A549 (cell line): ENCODE data around the gene UBE2C. TPM values are rescaled to one million over a fixed set of nuclear protein-coding genes. Genes with fewer than 3 reads are reported as not detected.

ENCODE experiments used
- ATAC-seq, 2 experiments: fragments of 200-7000 bp in 1 of 2; fragments of >200 bp in 1 of 2; cut with Nextera tagmentation in 1 of 2; cut with Tn5 transposase in 1 of 2; 3 replicates each; pipeline versions ENCODE4 v1.8.0 to v1.9.1; 2018 to 2020; ENCODE audit warnings: mild to moderate bottlenecking in 1 of 2, moderate library complexity in 1 of 2
- CTCF ChIA-PET: fragments of 300-600 bp; sonication (Branson Sonifier 250); formaldehyde crosslinking; extraction: SDS; loops from one replicate; lab custom pipeline; 2021; ENCODE audit warnings: antibody characterized with exemption, inconsistent platforms; lab: Yijun Ruan, JAX
- POLR2A ChIA-PET: fragments of 350-600 bp; formaldehyde crosslinking; extraction: SDS; loops from one replicate; lab custom pipeline; 2021; ENCODE audit warnings: antibody characterized with exemption, inconsistent platforms; lab: Yijun Ruan, JAX
- DNase-seq, 2 experiments: peaks; one replicate each; pipeline versions ENCODE4 v3.0.0 to v3.0.0-alpha.2; 2011 to 2016; ENCODE audit warnings: low read depth in 1 of 2, low spot score in 1 of 2
- FAIRE-seq: peaks from 2 replicates; lab custom pipeline; 2011; peaks lifted over from hg19 to GRCh38; lab: Jason Lieb, UNC
- H3K27ac ChIP-seq, 2 experiments: fragments of >200 bp; sonication (Bioruptor Twin); formaldehyde crosslinking; 3 replicates each; pipeline ENCODE4 v1.5.1; 2016 to 2017
- H3K4me1 ChIP-seq: fragments of >200 bp; sonication (Bioruptor Twin); formaldehyde crosslinking; 3 replicates; pipeline ENCODE4 v1.6.1; 2016
- H3K4me2 ChIP-seq: fragments of >200 bp; sonication (Bioruptor Twin); formaldehyde crosslinking; 3 replicates; pipeline ENCODE4 v1.6.1; 2016
- H3K4me3 ChIP-seq: fragments of >200 bp; sonication (Bioruptor Twin); formaldehyde crosslinking; 3 replicates; pipeline ENCODE4 v1.5.1; 2016
- H3K9me3 ChIP-seq: fragments of >200 bp; sonication (Bioruptor Twin); formaldehyde crosslinking; 3 replicates; pipeline ENCODE4 v1.6.1; 2016
- ATOH8 ChIP-seq: fragments of 250-450 bp; sonication (Bioruptor Pico); IDR thresholded peaks from 2 replicates; pipeline ENCODE4 v1.5.0; 2020; ENCODE audit warnings: low read depth, mild to moderate bottlenecking, moderate library complexity
- BCL3 ChIP-seq: fragments of >200 bp; sonication (Bioruptor Twin); formaldehyde crosslinking; IDR thresholded peaks from 3 replicates; pipeline ENCODE4 v1.6.1; 2016
- BHLHE40 ChIP-seq: IDR thresholded peaks from 2 replicates; pipeline ENCODE4 v1.6.1; 2012; ENCODE audit warnings: low read depth, low read length, inconsistent platforms
- CHD4 ChIP-seq: fragments of 200-600 bp; sonication (generic); IDR thresholded peaks from 2 replicates; pipeline ENCODE4 v1.6.1; 2016; ENCODE audit warnings: antibody characterized with exemption, mild to moderate bottlenecking, borderline replicate concordance
- ELK1 ChIP-seq: fragments of 150-350 bp; IDR thresholded peaks from 2 replicates; pipeline ENCODE4 v1.6.1; 2014; ENCODE audit warnings: low read depth, mild to moderate bottlenecking, low read length
- EP300 ChIP-seq, 2 experiments: fragments of >200 bp; sonication (Bioruptor Twin); formaldehyde crosslinking; IDR thresholded peaks; 2 replicates in 1 of 2; 3 replicates in 1 of 2; pipeline ENCODE4 v1.6.1; 2016 to 2017
- FOSB ChIP-seq: fragments of 250-450 bp; sonication (Bioruptor Pico); IDR thresholded peaks from 2 replicates; pipeline ENCODE4 v1.5.0; 2020; ENCODE audit warnings: mild to moderate bottlenecking, moderate library complexity
- HDAC2 ChIP-seq: fragments of 200-600 bp; sonication (generic); IDR thresholded peaks from 2 replicates; pipeline ENCODE4 v1.6.1; 2016
- HMGXB4 ChIP-seq: fragments of 250-450 bp; sonication (Bioruptor Pico); IDR thresholded peaks from 2 replicates; pipeline ENCODE4 v1.5.0; 2021; ENCODE audit warnings: mild to moderate bottlenecking, moderate library complexity, borderline replicate concordance
- KDM5A ChIP-seq: fragments of 200-600 bp; sonication (generic); IDR thresholded peaks from 2 replicates; pipeline ENCODE4 v1.6.1; 2016; ENCODE audit warnings: antibody characterized with exemption, mild to moderate bottlenecking
- MAFK ChIP-seq: fragments of 450-650 bp; IDR thresholded peaks from 2 replicates; pipeline ENCODE4 v1.6.1; 2014; ENCODE audit not compliant: partially characterized antibody
- RARB ChIP-seq: fragments of 250-450 bp; sonication (Bioruptor Pico); IDR thresholded peaks from 2 replicates; pipeline ENCODE4 v1.8.0; 2021; ENCODE audit warnings: mild to moderate bottlenecking, moderate library complexity
- RCOR1 ChIP-seq: fragments of 150-350 bp; IDR thresholded peaks from 2 replicates; pipeline ENCODE4 v1.6.1; 2014; ENCODE audit warnings: antibody characterized with exemption, low read length, low read depth
- SMC3 ChIP-seq: fragments of >200 bp; sonication (Bioruptor Twin); formaldehyde crosslinking; IDR thresholded peaks from 3 replicates; pipeline ENCODE4 v1.6.1; 2018; ENCODE audit warnings: inconsistent platforms
- TP53 ChIP-seq: fragments of 250-450 bp; sonication (Bioruptor Pico); IDR thresholded peaks from 2 replicates; pipeline ENCODE4 v1.5.0; 2021; ENCODE audit warnings: mild to moderate bottlenecking, moderate library complexity
- ZSCAN20 ChIP-seq: fragments of 250-450 bp; sonication (Bioruptor Pico); IDR thresholded peaks from 2 replicates; pipeline ENCODE4 v1.8.0; 2022; ENCODE audit warnings: mild to moderate bottlenecking, moderate library complexity
- WGBS: methylation state at CpG from one replicate; pipeline ENCODE4 v1.1.6; 2017; ENCODE audit errors: missing lambda C conversion rate; 5-methylcytosine and 5-hydroxymethylcytosine counted together
- polyA plus RNA-seq, 4 experiments: library from polyadenylated mRNA; depleted of rRNA in 3 of 4; stranded (reverse); fragments of >200 nt; fragmentation: RNase III in 1 of 4; extraction: RNeasy Plus Mini Kit Qiagen cat#74134 plus additional on column Dnase treatment in 1 of 4; gene quantifications; 2 replicates in 3 of 4; 3 replicates in 1 of 4; pipeline ENCODE4 v1.2.3, GENCODE V29; 2011 to 2017
- TF ChIP-seq, protein P1 (sequence below): IDR thresholded peaks from 2 replicates; pipeline ENCODE4 v1.6.1; 2012
- TF ChIP-seq, protein P2 (sequence below): fragments of 200-600 bp; sonication (generic); IDR thresholded peaks from 2 replicates; pipeline ENCODE4 v1.6.1; 2016; ENCODE audit warnings: antibody characterized with exemption, mild to moderate bottlenecking, moderate library complexity

UBE2C gene
- polyA plus RNA-seq, 2 of the 4 experiments (the other 2 are of a cell fraction): 123 to 189 TPM

GRCh38 chr20:45765307-45765875, 47.1 kb upstream of the UBE2C start:
- WGBS: 47% methylated on average over 4 of the region's 4 CpGs
- H3K27ac ChIP-seq: no peak overlapping the region
- DNase-seq (no peak), ATAC-seq (no peak), FAIRE-seq (no peak)
- no peak overlapping the region for H3K4me2 ChIP-seq
- ChIA-PET CTCF (interaction anchor here (0.5 to 1.0 kb wide), 4 partner anchors 389 to 446 kb away, joined by 3 read pairs; partner anchors contain the start of gene SYS1), POLR2A (no interaction called here)
- TF ChIP-seq FOSB (CRISPR knock-in tag) (no peak), EP300 (IDR thresholded peaks at IDR 0.05) (no peak), HDAC2 (no peak), HMGXB4 (CRISPR knock-in tag) (no peak), RARB (CRISPR knock-in tag) (no peak), ZSCAN20 (no peak), BCL3 (no peak), SMC3 (no peak), TP53 (no peak), ELK1 (no peak), KDM5A (no peak), CHD4 (no peak), MAFK (no peak), ATOH8 (no peak), RCOR1 (no peak), BHLHE40 (no peak)
- TF ChIP-seq, protein P1, sequence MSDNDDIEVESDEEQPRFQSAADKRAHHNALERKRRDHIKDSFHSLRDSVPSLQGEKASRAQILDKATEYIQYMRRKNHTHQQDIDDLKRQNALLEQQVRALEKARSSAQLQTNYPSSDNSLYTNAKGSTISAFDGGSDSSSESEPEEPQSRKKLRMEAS: no peak
- TF ChIP-seq, protein P2, sequence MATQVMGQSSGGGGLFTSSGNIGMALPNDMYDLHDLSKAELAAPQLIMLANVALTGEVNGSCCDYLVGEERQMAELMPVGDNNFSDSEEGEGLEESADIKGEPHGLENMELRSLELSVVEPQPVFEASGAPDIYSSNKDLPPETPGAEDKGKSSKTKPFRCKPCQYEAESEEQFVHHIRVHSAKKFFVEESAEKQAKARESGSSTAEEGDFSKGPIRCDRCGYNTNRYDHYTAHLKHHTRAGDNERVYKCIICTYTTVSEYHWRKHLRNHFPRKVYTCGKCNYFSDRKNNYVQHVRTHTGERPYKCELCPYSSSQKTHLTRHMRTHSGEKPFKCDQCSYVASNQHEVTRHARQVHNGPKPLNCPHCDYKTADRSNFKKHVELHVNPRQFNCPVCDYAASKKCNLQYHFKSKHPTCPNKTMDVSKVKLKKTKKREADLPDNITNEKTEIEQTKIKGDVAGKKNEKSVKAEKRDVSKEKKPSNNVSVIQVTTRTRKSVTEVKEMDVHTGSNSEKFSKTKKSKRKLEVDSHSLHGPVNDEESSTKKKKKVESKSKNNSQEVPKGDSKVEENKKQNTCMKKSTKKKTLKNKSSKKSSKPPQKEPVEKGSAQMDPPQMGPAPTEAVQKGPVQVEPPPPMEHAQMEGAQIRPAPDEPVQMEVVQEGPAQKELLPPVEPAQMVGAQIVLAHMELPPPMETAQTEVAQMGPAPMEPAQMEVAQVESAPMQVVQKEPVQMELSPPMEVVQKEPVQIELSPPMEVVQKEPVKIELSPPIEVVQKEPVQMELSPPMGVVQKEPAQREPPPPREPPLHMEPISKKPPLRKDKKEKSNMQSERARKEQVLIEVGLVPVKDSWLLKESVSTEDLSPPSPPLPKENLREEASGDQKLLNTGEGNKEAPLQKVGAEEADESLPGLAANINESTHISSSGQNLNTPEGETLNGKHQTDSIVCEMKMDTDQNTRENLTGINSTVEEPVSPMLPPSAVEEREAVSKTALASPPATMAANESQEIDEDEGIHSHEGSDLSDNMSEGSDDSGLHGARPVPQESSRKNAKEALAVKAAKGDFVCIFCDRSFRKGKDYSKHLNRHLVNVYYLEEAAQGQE: no peak
- no peak overlapping the region for H3K4me3 ChIP-seq
- no peaks in the 10 kb centered on the region for H3K4me1 ChIP-seq
- H3K9me3 ChIP-seq: no peaks in the 10 kb centered on the region
